IMR-90 (cell line): ENCODE results near the gene TSC22D3. TPM values are rescaled to one million over a fixed set of nuclear protein-coding genes. Genes with fewer than 3 reads are reported as not detected.

Source experiments
- ATAC-seq: fragments of 200-7000 bp; cut with Tn5 transposase; 2 replicates; pipeline ENCODE4 v1.9.1; 2020; ENCODE audit warnings: low read depth, mild to moderate bottlenecking, moderate library complexity
- BruUV-seq: library from RNA; stranded (reverse); fragments of 400-500 nt; replicated peaks from 2 replicates; lab custom pipeline; 2021; lab: Mats Ljungman, UMichigan
- CTCF ChIA-PET: fragments of 300-600 bp; formaldehyde crosslinking; extraction: SDS; loops from one replicate; lab custom pipeline; 2021; ENCODE audit warnings: antibody characterized with exemption; lab: Yijun Ruan, JAX
- POLR2A ChIA-PET: fragments of 300-600 bp; sonication (Branson Sonifier 250); formaldehyde crosslinking; loops from one replicate; lab custom pipeline; 2022; ENCODE audit warnings: antibody characterized with exemption; ENCODE audit not compliant: unreplicated experiment; lab: Charles Lee
- DNase-seq: peaks from one replicate; pipeline ENCODE4 v3.0.0; 2013
- H2AFZ ChIP-seq: replicated peaks from 2 replicates; pipeline ENCODE3; 2013; ENCODE audit warnings: low read length, mild to moderate bottlenecking; ENCODE audit not compliant: poor library complexity
- H2AK5ac ChIP-seq: 2 replicates; pipeline ENCODE4 v1.6.1; 2013; ENCODE audit warnings: low read depth, low read length, inconsistent platforms
- H2AK9ac ChIP-seq: replicated peaks from 2 replicates; pipeline ENCODE3; 2013; ENCODE audit warnings: mild to moderate bottlenecking, low read depth, low read length, moderate library complexity; ENCODE audit not compliant: poor library complexity
- H2BK120ac ChIP-seq: 2 replicates; pipeline ENCODE4 v1.6.1; 2013; ENCODE audit warnings: low read depth, low read length, inconsistent platforms
- H2BK15ac ChIP-seq: 3 replicates; pipeline ENCODE4 v1.6.1; 2013; ENCODE audit warnings: low read depth, low read length, inconsistent platforms
- H2BK20ac ChIP-seq: 2 replicates; pipeline ENCODE4 v1.6.1; 2013; ENCODE audit warnings: low read depth, mild to moderate bottlenecking, inconsistent platforms, low read length, moderate library complexity
- H2BK5ac ChIP-seq: 2 replicates; pipeline ENCODE4 v1.6.1; 2013; ENCODE audit warnings: mild to moderate bottlenecking, low read depth, low read length, inconsistent platforms; ENCODE audit not compliant: poor library complexity, severe bottlenecking
- H3K14ac ChIP-seq: replicated peaks from 2 replicates; pipeline ENCODE4 v1.6.1; 2013; ENCODE audit warnings: low read depth, low read length, inconsistent platforms
- H3K18ac ChIP-seq: 2 replicates; pipeline ENCODE4 v1.6.1; 2013; ENCODE audit warnings: low read depth, low read length, control low read depth
- H3K23ac ChIP-seq: 2 replicates; pipeline ENCODE4 v1.6.1; 2013; ENCODE audit warnings: low read depth, low read length, inconsistent platforms
- H3K27ac ChIP-seq: 2 replicates; pipeline ENCODE4 v1.5.1; 2013; ENCODE audit warnings: mild to moderate bottlenecking, control low read depth, low read length; ENCODE audit not compliant: insufficient read depth
- H3K27me3 ChIP-seq: 2 replicates; pipeline ENCODE4 v1.6.1; 2013; ENCODE audit warnings: low read length; ENCODE audit not compliant: control insufficient read depth, insufficient read depth
- H3K36me3 ChIP-seq: 2 replicates; pipeline ENCODE4 v1.6.1; 2013; ENCODE audit warnings: low read length, mixed read lengths; ENCODE audit not compliant: control insufficient read depth, insufficient read depth
- H3K4ac ChIP-seq: 2 replicates; pipeline ENCODE4 v1.6.1; 2013; ENCODE audit warnings: low read depth, low read length, inconsistent platforms
- H3K4me1 ChIP-seq: 2 replicates; pipeline ENCODE4 v1.6.1; 2013; ENCODE audit warnings: low read length, mixed read lengths; ENCODE audit not compliant: control insufficient read depth, insufficient read depth
- H3K4me2 ChIP-seq: 2 replicates; pipeline ENCODE4 v1.6.1; 2013; ENCODE audit warnings: low read depth, mild to moderate bottlenecking, control low read depth, low read length, moderate library complexity
- H3K4me3 ChIP-seq: 2 replicates; pipeline ENCODE4 v1.5.1; 2013; ENCODE audit warnings: low read depth, mild to moderate bottlenecking, control low read depth, low read length, moderate library complexity; ENCODE audit not compliant: insufficient read depth
- H3K56ac ChIP-seq: 2 replicates; pipeline ENCODE4 v1.6.1; 2013; ENCODE audit warnings: low read length, inconsistent platforms; ENCODE audit not compliant: insufficient read depth; ENCODE audit errors: extremely low read depth
- H3K79me1 ChIP-seq, 2 experiments: 2 replicates each; pipeline ENCODE4 v1.6.1; 2013; ENCODE audit warnings: low read length in 2 of 2, inconsistent platforms in 1 of 2, low read depth in 1 of 2
- H3K9ac ChIP-seq: 2 replicates; pipeline ENCODE4 v1.6.1; 2013; ENCODE audit warnings: low read depth, low read length, control low read depth
- H3K9me1 ChIP-seq: 2 replicates; pipeline ENCODE4 v1.6.1; 2013; ENCODE audit warnings: low read length, inconsistent platforms; ENCODE audit not compliant: insufficient read depth
- H3K9me3 ChIP-seq: 2 replicates; pipeline ENCODE4 v1.6.1; 2013; ENCODE audit warnings: low read length; ENCODE audit not compliant: control insufficient read depth, insufficient read depth
- H4K20me1 ChIP-seq: 2 replicates; pipeline ENCODE4 v1.6.1; 2013; ENCODE audit warnings: low read length, inconsistent platforms; ENCODE audit not compliant: insufficient read depth
- H4K5ac ChIP-seq: 2 replicates; pipeline ENCODE4 v1.6.1; 2013; ENCODE audit warnings: mild to moderate bottlenecking, low read depth, low read length, control low read depth
- H4K8ac ChIP-seq, 2 experiments: 2 replicates each; pipeline ENCODE4 v1.6.1; 2013; ENCODE audit warnings: low read depth in 2 of 2, low read length in 2 of 2, control low read depth in 1 of 2, inconsistent platforms in 1 of 2
- H4K91ac ChIP-seq: 2 replicates; pipeline ENCODE4 v1.6.1; 2013; ENCODE audit warnings: low read depth, low read length, inconsistent platforms; ENCODE audit not compliant: insufficient read depth
- BHLHE40 ChIP-seq: fragments of 150-350 bp; IDR thresholded peaks from 2 replicates; pipeline ENCODE4 v1.6.1; 2016; ENCODE audit warnings: mild to moderate bottlenecking, low read depth, low read length
- CEBPB ChIP-seq: IDR thresholded peaks from 2 replicates; pipeline ENCODE4 v1.6.1; 2012; ENCODE audit warnings: low read depth, low read length, improper control_type of control experiment
- CHD1 ChIP-seq: IDR thresholded peaks from 2 replicates; pipeline ENCODE4 v1.6.1; 2012; ENCODE audit warnings: low read depth, low read length, improper control_type of control experiment
- FOS ChIP-seq: fragments of 150-350 bp; IDR thresholded peaks from 2 replicates; pipeline ENCODE4 v1.6.1; 2016; ENCODE audit warnings: low read depth, low read length
- MAFK ChIP-seq: IDR thresholded peaks from 2 replicates; pipeline ENCODE4 v1.6.1; 2012; ENCODE audit warnings: low read depth, low read length, improper control_type of control experiment
- MAZ ChIP-seq: IDR thresholded peaks from 2 replicates; pipeline ENCODE4 v1.6.1; 2012; ENCODE audit warnings: low read depth, mild to moderate bottlenecking, low read length, improper control_type of control experiment, moderate library complexity, borderline replicate concordance
- MXI1 ChIP-seq: IDR thresholded peaks from 2 replicates; pipeline ENCODE4 v1.6.1; 2012; ENCODE audit warnings: low read depth, mild to moderate bottlenecking, low read length, moderate library complexity, borderline replicate concordance
- NFE2L2 ChIP-seq: fragments of 150-350 bp; IDR thresholded peaks from 2 replicates; pipeline ENCODE4 v1.6.1; 2016; ENCODE audit warnings: low read depth, mild to moderate bottlenecking, low read length
- POLR2A ChIP-seq: IDR thresholded peaks from 2 replicates; pipeline ENCODE4 v1.6.1; 2012; ENCODE audit warnings: mild to moderate bottlenecking, low read depth, low read length
- RAD21 ChIP-seq: IDR thresholded peaks from 2 replicates; pipeline ENCODE4 v1.6.1; 2012; ENCODE audit warnings: low read length, improper control_type of control experiment
- RCOR1 ChIP-seq: IDR thresholded peaks from 2 replicates; pipeline ENCODE4 v1.6.1; 2012; ENCODE audit warnings: mild to moderate bottlenecking, low read length, improper control_type of control experiment; ENCODE audit not compliant: insufficient replicate concordance
- RFX5 ChIP-seq: IDR thresholded peaks from 2 replicates; pipeline ENCODE4 v1.8.0; 2012; ENCODE audit warnings: low read depth, mild to moderate bottlenecking, low read length, moderate library complexity
- SMC3 ChIP-seq: fragments of 150-350 bp; IDR thresholded peaks from 2 replicates; pipeline ENCODE4 v1.6.1; 2016; ENCODE audit warnings: low read depth, mild to moderate bottlenecking, antibody characterized with exemption, low read length, moderate library complexity
- dilution Hi-C: fragments of 300-500 bp; cut with HindIII; formaldehyde crosslinking; loops from one replicate; pipeline ENCODE4 v1.14.3; 2018; ENCODE audit warnings: low sequenced_read_pairs; ENCODE audit not compliant: unreplicated experiment
- in situ Hi-C: fragments of 300-500 bp; cut with MboI; formaldehyde crosslinking; loops from 3 replicates; pipeline ENCODE4 v1.14.3; 2019; ENCODE audit warnings: low sequenced_read_pairs, inconsistent platforms, mixed read lengths
- intact Hi-C: fragments of 100-400 bp; cut with micrococcal nuclease; formaldehyde crosslinking; loops from 2 replicates; pipeline ENCODE4 v1.10.0; 2022
- polyA plus RNA-seq, 3 experiments: library from polyadenylated mRNA; depleted of rRNA; stranded (reverse); fragments of >200 nt; gene quantifications; 2 replicates each; pipeline ENCODE4 v1.2.3, GENCODE V29; 2012; ENCODE audit warnings: low replicate concordance in 1 of 3
- total RNA-seq: library from RNA; depleted of rRNA; stranded (reverse); fragments of >200 nt; gene quantifications from 2 replicates; pipeline ENCODE4 v1.2.3, GENCODE V29; 2012
- TF ChIP-seq, protein P1 (sequence below): fragments of 150-350 bp; IDR thresholded peaks from 2 replicates; pipeline ENCODE4 v1.6.1; 2016; ENCODE audit warnings: low read depth, mild to moderate bottlenecking, low read length, moderate library complexity, borderline replicate concordance
- TF ChIP-seq, protein P2 (sequence below): conservative IDR thresholded peaks from 2 replicates; pipeline ENCODE4 v1.5.1; 2012; ENCODE audit warnings: mild to moderate bottlenecking, low read depth, low read length, improper control_type of control experiment
- TF ChIP-seq, protein P3 (sequence below): fragments of 150-350 bp; IDR thresholded peaks from 2 replicates; pipeline ENCODE4 v1.6.1; 2017; ENCODE audit warnings: mild to moderate bottlenecking, antibody characterized with exemption, low read length, low read depth

Gene TSC22D3
- total and polyA plus RNA-seq, 2 of the 4 experiments (the other 2 are of a cell fraction): 9.9 to 14.0 TPM

DNA sequence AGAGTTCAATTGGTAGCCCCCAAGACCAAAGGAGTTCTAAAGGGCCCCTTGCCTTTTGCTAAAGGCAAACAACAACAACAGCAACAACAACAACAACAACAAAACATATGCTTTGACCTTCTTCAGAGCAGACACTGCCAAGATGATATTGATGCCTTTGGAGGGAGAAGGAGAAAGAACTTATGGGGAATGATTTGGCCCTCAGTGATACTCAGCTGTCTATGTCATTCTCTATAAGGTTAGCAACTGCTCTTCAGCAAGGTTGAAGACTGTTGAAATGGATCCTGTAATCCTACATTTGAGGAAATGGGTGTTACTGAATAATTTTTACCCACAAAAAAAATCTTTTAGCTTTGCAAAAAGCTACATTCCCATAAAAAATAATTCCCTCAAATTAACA is 74.8 kb downstream of the TSC22D3 start:
- Histone ChIP-seq H2BK20ac (no peak overlapping the region), H2BK120ac (no peak overlapping the region), H2BK15ac (no peak overlapping the region), H3K36me3 (no peaks in the 10 kb centered on the region), H3K4me2 (no peak overlapping the region), H2AK9ac (no peak overlapping the region), H4K8ac (no peak overlapping the region), H4K91ac (no peak overlapping the region), H3K27me3 (peaks cover 13% of the 10 kb centered on the region), H2AK5ac (no peak overlapping the region), H3K9me3 (no peaks in the 10 kb centered on the region), H3K4ac (no peak overlapping the region), H3K56ac (no peak overlapping the region), H3K79me1 (no peaks in the 10 kb centered on the region), H4K5ac (no peak overlapping the region), H3K23ac (no peak overlapping the region), H3K18ac (no peak overlapping the region), H3K27ac (no peak overlapping the region), H3K9ac (no peak overlapping the region), H3K14ac (no peak overlapping the region), H3K4me3 (no peak overlapping the region), H3K9me1 (no peaks in the 10 kb centered on the region), H4K20me1 (no peaks in the 10 kb centered on the region), H2AFZ (no peak overlapping the region), H3K4me1 (no peaks in the 10 kb centered on the region), H2BK5ac (no peak overlapping the region)
- ChIA-PET CTCF (interaction anchor here (1.1 kb wide), 1 partner anchor 28 kb away, joined by 3 read pairs; no protein-coding TSS in a partner anchor), POLR2A (no interaction called here)
- in situ Hi-C loops: no loop called here
- no peak for TF ChIP-seq SMC3
- no peak for TF ChIP-seq RFX5
- no peak for TF ChIP-seq RCOR1
- TF ChIP-seq MXI1: no peak
- no peak for TF ChIP-seq MAZ
- TF ChIP-seq RAD21: no peak
- TF ChIP-seq, protein P1, sequence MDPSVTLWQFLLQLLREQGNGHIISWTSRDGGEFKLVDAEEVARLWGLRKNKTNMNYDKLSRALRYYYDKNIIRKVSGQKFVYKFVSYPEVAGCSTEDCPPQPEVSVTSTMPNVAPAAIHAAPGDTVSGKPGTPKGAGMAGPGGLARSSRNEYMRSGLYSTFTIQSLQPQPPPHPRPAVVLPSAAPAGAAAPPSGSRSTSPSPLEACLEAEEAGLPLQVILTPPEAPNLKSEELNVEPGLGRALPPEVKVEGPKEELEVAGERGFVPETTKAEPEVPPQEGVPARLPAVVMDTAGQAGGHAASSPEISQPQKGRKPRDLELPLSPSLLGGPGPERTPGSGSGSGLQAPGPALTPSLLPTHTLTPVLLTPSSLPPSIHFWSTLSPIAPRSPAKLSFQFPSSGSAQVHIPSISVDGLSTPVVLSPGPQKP: no peak
- TF ChIP-seq POLR2A: no peak
- no peak for TF ChIP-seq FOS
- TF ChIP-seq MAFK: no peak
- TF ChIP-seq, protein P2, sequence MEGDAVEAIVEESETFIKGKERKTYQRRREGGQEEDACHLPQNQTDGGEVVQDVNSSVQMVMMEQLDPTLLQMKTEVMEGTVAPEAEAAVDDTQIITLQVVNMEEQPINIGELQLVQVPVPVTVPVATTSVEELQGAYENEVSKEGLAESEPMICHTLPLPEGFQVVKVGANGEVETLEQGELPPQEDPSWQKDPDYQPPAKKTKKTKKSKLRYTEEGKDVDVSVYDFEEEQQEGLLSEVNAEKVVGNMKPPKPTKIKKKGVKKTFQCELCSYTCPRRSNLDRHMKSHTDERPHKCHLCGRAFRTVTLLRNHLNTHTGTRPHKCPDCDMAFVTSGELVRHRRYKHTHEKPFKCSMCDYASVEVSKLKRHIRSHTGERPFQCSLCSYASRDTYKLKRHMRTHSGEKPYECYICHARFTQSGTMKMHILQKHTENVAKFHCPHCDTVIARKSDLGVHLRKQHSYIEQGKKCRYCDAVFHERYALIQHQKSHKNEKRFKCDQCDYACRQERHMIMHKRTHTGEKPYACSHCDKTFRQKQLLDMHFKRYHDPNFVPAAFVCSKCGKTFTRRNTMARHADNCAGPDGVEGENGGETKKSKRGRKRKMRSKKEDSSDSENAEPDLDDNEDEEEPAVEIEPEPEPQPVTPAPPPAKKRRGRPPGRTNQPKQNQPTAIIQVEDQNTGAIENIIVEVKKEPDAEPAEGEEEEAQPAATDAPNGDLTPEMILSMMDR: no peak
- no peak for TF ChIP-seq BHLHE40
- TF ChIP-seq, protein P3, sequence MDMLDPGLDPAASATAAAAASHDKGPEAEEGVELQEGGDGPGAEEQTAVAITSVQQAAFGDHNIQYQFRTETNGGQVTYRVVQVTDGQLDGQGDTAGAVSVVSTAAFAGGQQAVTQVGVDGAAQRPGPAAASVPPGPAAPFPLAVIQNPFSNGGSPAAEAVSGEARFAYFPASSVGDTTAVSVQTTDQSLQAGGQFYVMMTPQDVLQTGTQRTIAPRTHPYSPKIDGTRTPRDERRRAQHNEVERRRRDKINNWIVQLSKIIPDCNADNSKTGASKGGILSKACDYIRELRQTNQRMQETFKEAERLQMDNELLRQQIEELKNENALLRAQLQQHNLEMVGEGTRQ: no peak
- TF ChIP-seq CHD1: no peak
- no peak for TF ChIP-seq CEBPB
- no peak for TF ChIP-seq NFE2L2
- no peak for DNase-seq
- dilution Hi-C loops: no loop called here
- intact Hi-C loops: no loop called here
- BruUV-seq: no TSS peak
- no peak for ATAC-seq
